HG03575 (cell line): Measurements from ENCODE around the gene COCH.

Experiments
- ATAC-seq: cut with Tn5 transposase; IDR thresholded peaks from one replicate; pipeline ENCODE4 v1.9.1; 2021; ENCODE audit not compliant: unreplicated experiment, insufficient number of reproducible peaks, low FRiP score; ENCODE audit errors: extremely low read depth

COCH gene

DNA sequence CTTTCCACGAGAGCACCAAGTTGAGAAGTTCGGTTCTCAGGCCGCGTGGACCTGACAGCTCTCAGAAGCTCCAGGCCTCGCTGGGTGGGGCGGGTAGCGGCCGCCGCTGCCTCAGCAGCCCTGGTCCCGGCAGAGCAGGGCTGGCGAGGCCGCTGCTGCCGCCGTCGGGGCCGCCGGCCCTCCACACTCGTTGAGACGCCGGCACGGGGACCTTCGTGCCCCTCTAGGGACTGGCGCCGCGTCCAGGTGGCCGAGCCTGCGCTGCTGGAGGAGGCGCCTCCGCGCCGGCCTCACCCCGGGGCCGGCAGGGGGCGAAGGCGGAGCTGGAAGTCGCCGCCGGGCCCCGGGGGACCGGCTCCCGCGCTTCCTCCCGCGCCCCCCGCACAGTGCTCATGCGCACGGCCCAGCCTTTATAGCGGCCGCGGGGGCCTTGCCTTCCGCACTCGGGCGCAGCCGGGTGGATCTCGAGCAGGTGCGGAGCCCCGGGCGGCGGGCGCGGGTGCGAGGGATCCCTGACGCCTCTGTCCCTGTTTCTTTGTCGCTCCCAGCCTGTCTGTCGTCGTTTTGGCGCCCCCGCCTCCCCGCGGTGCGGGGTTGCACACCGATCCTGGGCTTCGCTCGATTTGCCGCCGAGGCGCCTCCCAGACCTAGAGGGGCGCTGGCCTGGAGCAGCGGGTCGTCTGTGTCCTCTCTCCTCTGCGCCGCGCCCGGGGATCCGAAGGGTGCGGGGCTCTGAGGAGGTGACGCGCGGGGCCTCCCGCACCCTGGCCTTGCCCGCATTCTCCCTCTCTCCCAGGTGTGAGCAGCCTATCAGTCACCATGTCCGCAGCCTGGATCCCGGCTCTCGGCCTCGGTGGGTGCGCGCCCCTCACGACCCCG lies at the start of gene COCH:
COCH (plus strand) TSS at position 440 of the 879 bp plus-strand sequence; CDS start at position 820, 380 bp downstream.
- ATAC-seq, result no peak

GRCh38 chr14:30826070-30826469 lies 48.3 kb upstream of the COCH start:
- no peak for ATAC-seq

GRCh38 chr14:30829853-30830252 lies 44.5 kb upstream of the COCH start:
- no peak for ATAC-seq

- ATAC-seq, result no peak
Measured at GRCh38 chr14:30834353-30834752, 40.0 kb upstream of the COCH start.

DNA sequence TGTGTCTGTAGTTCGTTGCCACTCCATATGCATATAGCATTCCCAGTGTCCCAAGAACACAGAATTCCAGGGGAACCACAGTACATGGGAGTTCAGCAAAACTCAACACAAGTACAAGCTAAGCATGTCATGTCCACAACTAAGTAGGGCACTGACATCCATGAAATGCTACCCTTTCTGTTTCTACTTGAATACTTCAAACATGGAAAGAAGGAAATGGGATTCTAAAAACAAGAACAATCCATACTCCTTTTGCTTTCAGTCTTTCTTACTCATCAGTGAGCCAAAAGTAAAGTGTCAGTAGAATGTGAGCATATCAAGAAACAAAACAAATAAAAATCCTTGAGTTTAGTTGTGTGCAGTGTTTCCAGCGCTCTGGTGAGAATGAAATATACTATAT lies 36.0 kb upstream of the COCH start:
- no peak for ATAC-seq

- ATAC-seq, result no peak
Measured at GRCh38 chr14:30840086-30840779, 34.1 kb upstream of the COCH start.

DNA sequence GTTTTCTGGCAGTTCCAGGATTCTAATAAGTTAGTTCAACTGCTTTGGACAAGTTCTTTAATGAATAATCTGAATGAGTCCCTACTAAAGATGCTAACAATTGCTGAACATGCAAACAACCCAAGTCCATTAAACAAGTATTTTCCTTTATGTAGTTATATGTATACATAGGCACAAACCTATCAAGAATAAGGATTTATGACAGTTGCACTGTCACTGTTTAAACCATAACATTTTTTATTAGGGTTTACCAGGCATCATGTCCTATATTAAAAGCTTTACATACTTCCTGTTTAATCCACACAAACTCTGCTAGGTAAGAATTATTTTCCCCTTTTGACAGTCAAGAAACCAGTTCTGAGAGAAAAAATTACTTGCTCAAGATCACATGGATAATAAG lies 31.9 kb upstream of the COCH start:
- ATAC-seq, result no peak

GRCh38 chr14:30848449-30849240 lies 25.7 kb upstream of the COCH start:
- peak; percentile 12 for ATAC-seq

- peak; percentile 87 for ATAC-seq
Measured at GRCh38 chr14:30849354-30849753, 25.0 kb upstream of the COCH start.

DNA sequence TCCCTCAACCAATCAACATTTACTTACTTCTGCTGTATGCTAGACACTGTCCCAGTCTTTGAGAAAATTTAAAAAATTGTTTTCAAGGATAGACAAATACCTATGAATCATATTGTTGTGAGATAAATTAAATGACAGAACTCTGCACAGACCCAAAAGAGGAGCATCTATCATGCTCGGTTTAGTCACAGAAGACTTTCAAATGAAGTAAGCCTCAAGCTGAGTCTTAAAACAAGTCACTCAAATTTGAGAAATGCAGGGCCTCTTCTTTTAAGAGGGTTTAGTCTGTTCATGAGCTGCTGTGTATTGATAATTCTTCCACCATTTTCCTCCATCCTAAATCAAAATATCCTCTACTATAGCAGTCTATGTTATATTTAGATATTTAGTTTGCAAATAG lies 24.4 kb upstream of the COCH start:
- ATAC-seq, result no peak

- no peak for ATAC-seq
Measured at GRCh38 chr14:30853946-30854345, 20.4 kb upstream of the COCH start.

GRCh38 chr14:30854492-30854891 lies 19.9 kb upstream of the COCH start:
- ATAC-seq, result no peak

- ATAC-seq, result peak; percentile 51
Measured at GRCh38 chr14:30855345-30856037, 18.9 kb upstream of the COCH start.

DNA sequence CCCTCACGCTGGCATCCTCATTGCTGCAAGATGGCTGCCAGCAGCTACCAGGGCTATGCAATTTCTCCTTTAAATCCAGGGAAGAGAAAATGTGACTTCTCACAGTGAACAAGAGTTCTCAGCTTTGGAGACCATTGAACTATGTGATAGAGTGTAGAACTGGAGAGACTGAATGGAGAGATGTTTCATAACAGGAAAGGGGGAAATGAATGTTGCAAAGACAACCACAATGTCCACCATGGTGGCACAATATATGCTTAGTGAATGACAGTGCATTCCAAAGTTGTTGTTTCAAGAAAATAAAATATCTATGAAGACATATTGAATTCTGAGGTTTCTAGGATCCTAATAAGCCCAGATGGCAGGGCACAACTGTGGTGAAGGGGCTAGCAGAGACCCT lies 13.2 kb upstream of the COCH start:
- ATAC-seq, result no peak

- ATAC-seq, result no peak
Measured at GRCh38 chr14:30864934-30865333, 9.4 kb upstream of the COCH start.

GRCh38 chr14:30868736-30869135 lies 5.6 kb upstream of the COCH start:
- no peak for ATAC-seq

DNA sequence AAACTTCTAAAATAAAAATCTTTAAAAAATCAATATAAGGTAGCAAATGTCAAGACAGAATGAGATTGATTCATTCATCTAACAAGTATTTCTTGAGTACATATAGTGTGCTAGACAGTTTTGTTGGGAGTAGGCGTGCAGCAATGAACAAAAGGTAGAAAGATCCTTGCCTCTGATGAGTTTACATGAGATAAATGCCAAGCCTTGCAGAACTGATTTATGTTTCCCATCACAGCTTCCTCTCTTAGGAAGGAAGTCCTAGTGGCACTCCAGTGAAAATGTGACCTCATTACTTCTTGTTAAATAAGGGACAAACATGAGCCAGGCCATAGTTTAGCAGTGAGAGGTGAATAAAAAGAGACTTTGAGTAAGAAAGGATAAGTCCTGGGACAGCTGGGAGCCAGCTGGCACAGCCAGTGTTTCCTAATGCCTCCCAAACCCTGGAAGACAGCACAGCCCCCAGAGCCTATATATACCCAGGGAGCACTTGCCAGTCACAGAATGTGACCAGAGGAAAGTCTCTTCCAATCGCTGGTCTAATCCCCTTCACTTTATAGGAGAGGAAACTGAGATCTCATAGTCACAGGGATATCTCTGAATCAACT lies 4.7 kb upstream of the COCH start:
- no peak for ATAC-seq

- no peak for ATAC-seq
Measured at GRCh38 chr14:30872602-30873001, 1.8 kb upstream of the COCH start.
